WI38 (cell line): ENCODE results near the gene RBM20.

Experiments
- H3K4me3 ChIP-seq: 2 replicates; pipeline ENCODE4 v1.5.1; 2011; ENCODE audit warnings: low read depth, mild to moderate bottlenecking, control low read depth, low read length
- CTCF ChIP-seq: IDR thresholded peaks from 2 replicates; pipeline ENCODE4 v1.5.1; 2012; ENCODE audit warnings: low read depth, mild to moderate bottlenecking, control low read depth, low read length

The RBM20 gene

GRCh38 chr10:110646417-110647135 is 2.4 kb downstream of the RBM20 start:
- TF ChIP-seq CTCF: no peak
- no peak overlapping the region for H3K4me3 ChIP-seq

GRCh38 chr10:110647136-110647430 is 2.9 kb downstream of the RBM20 start:
- TF ChIP-seq CTCF: no peak
- no peak overlapping the region for H3K4me3 ChIP-seq

- H3K4me3 ChIP-seq: no peak overlapping the region
- no peak for TF ChIP-seq CTCF
These were observed 4.7 kb downstream of the RBM20 start for GRCh38 chr10:110648692-110649346.

GRCh38 chr10:110649347-110650264 is 5.5 kb downstream of the RBM20 start:
- H3K4me3 ChIP-seq: no peak overlapping the region

GRCh38 chr10:110650265-110650668 is 6.1 kb downstream of the RBM20 start:
- no peak overlapping the region for H3K4me3 ChIP-seq
- no peak for TF ChIP-seq CTCF

More at GRCh38 chr10:110649347-110650264, 5.5 kb downstream of the RBM20 start:
- no peak for TF ChIP-seq CTCF

- TF ChIP-seq CTCF: no peak
- H3K4me3 ChIP-seq: peak overlapping the region; percentile 21
These were observed 7.2 kb downstream of the RBM20 start for GRCh38 chr10:110651044-110651958.
